CD14-positive monocyte (primary cell): ENCODE measurements around the gene CLCN2. TPM values are rescaled to one million over a fixed set of nuclear protein-coding genes. Genes with fewer than 3 reads are reported as not detected.

ENCODE experiments used
- DNase-seq, 3 donors: peaks; one replicate each; pipeline ENCODE4 v3.0.0-alpha.2; 2011 to 2022
- H2AFZ ChIP-seq: 2 replicates; pipeline ENCODE4 v1.6.0; 2012; ENCODE audit warnings: mild to moderate bottlenecking, low read depth, low read length, inconsistent platforms; ENCODE audit not compliant: insufficient read depth, poor library complexity, severe bottlenecking
- H3K27ac ChIP-seq, 2 donors: 1 replicate in 1 of 2; 2 replicates in 1 of 2; pipeline ENCODE4 v1.5.1; 2012 to 2013; ENCODE audit warnings: low read length in 2 of 2, control low read depth in 1 of 2, inconsistent platforms in 1 of 2, low read depth in 1 of 2, mild to moderate bottlenecking in 1 of 2
- H3K27me3 ChIP-seq, 2 donors: one replicate each; pipeline versions ENCODE4 v1.6.0 to v1.6.1; 2011 to 2013; ENCODE audit warnings: low read length in 2 of 2; ENCODE audit not compliant: control insufficient read depth in 2 of 2, insufficient read depth in 2 of 2
- H3K36me3 ChIP-seq, 2 donors: replicated peaks in 1 of 2; 1 replicate in 1 of 2; 2 replicates in 1 of 2; pipeline versions ENCODE4 v1.5.1 to v1.6.1; 2012 to 2013; ENCODE audit warnings: low read length in 2 of 2, control low read depth in 1 of 2, inconsistent platforms in 1 of 2, mild to moderate bottlenecking in 1 of 2; ENCODE audit not compliant: insufficient read depth in 2 of 2, control insufficient read depth in 1 of 2
- H3K4me1 ChIP-seq, 2 donors: 1 replicate in 1 of 2; 2 replicates in 1 of 2; pipeline versions ENCODE4 v1.5.1 to v1.6.1; 2012 to 2013; ENCODE audit warnings: low read length in 2 of 2, control low read depth in 1 of 2, inconsistent platforms in 1 of 2, mild to moderate bottlenecking in 1 of 2, moderate library complexity in 1 of 2; ENCODE audit not compliant: insufficient read depth in 2 of 2, control insufficient read depth in 1 of 2
- H3K4me2 ChIP-seq: replicated peaks from 2 replicates; pipeline ENCODE3; 2012; ENCODE audit warnings: low read length, moderate library complexity, mild to moderate bottlenecking; ENCODE audit not compliant: poor library complexity, severe bottlenecking; ENCODE audit errors: extremely low read depth
- H3K4me3 ChIP-seq, 3 experiments: fragments of 200-600 bp in 1 of 3; sonication (generic) in 1 of 3; replicated peaks in 1 of 3; 1 replicate in 2 of 3; 2 replicates in 1 of 3; pipeline ENCODE4 v1.5.1; 2011 to 2013; ENCODE audit warnings: low read length in 3 of 3, mild to moderate bottlenecking in 3 of 3, control low read depth in 2 of 3, low read depth in 2 of 3, inconsistent platforms in 1 of 3, moderate library complexity in 1 of 3
- H3K79me2 ChIP-seq: 2 replicates; pipeline ENCODE4 v1.6.0; 2012; ENCODE audit warnings: mild to moderate bottlenecking, control low read depth, inconsistent platforms, low read length, moderate library complexity; ENCODE audit not compliant: insufficient read depth
- H3K9ac ChIP-seq: 2 replicates; pipeline ENCODE4 v1.6.0; 2017; ENCODE audit warnings: low read length, mild to moderate bottlenecking; ENCODE audit not compliant: insufficient read depth, poor library complexity, severe bottlenecking
- H3K9me3 ChIP-seq, 2 donors: replicated peaks in 1 of 2; 1 replicate in 1 of 2; 2 replicates in 1 of 2; pipeline versions ENCODE4 v1.5.1 to v1.6.1; 2012 to 2013; ENCODE audit warnings: low read length in 2 of 2, control low read depth in 1 of 2; ENCODE audit not compliant: control insufficient read depth in 1 of 2, insufficient read depth in 1 of 2
- H4K20me1 ChIP-seq: 2 replicates; pipeline ENCODE4 v1.6.0; 2012; ENCODE audit warnings: mild to moderate bottlenecking, low read length, control low read depth, moderate library complexity; ENCODE audit not compliant: insufficient read depth
- H3K27ac Mint-ChIP-seq, 7 donors: one replicate each; pipeline ENCODE4 v1.8.0; 2020; ENCODE audit warnings: mild to moderate bottlenecking in 7 of 7, mixed read lengths in 7 of 7, moderate library complexity in 6 of 7, inconsistent platforms in 2 of 7
- H3K27me3 Mint-ChIP-seq, 3 donors: one replicate each; pipeline ENCODE4 v1.8.0; 2021 to 2022; ENCODE audit warnings: low read depth in 3 of 3, mild to moderate bottlenecking in 3 of 3, mixed read lengths in 3 of 3, moderate library complexity in 3 of 3, inconsistent platforms in 1 of 3
- H3K36me3 Mint-ChIP-seq, 2 donors: one replicate each; pipeline ENCODE4 v1.8.0; 2020; ENCODE audit warnings: mixed read lengths in 2 of 2, inconsistent platforms in 1 of 2, mild to moderate bottlenecking in 1 of 2
- H3K4me1 Mint-ChIP-seq: one replicate; pipeline ENCODE4 v1.8.0; 2020; ENCODE audit warnings: mild to moderate bottlenecking, mixed read lengths
- H3K4me3 Mint-ChIP-seq, 2 donors: one replicate each; pipeline ENCODE4 v1.8.0; 2020; ENCODE audit warnings: mild to moderate bottlenecking in 2 of 2, mixed read lengths in 2 of 2, moderate library complexity in 1 of 2
- H3K9me3 Mint-ChIP-seq, 7 donors: one replicate each; pipeline ENCODE4 v1.8.0; 2020 to 2022; ENCODE audit warnings: mixed read lengths in 7 of 7, mild to moderate bottlenecking in 6 of 7, moderate library complexity in 6 of 7, inconsistent platforms in 2 of 7
- WGBS: methylation state at CpG from one replicate; pipeline ENCODE4 v1.1.5; 2013; ENCODE audit warnings: missing lambda C conversion rate; ENCODE audit not compliant: insufficient coverage; 5-methylcytosine and 5-hydroxymethylcytosine counted together
- intact Hi-C, 2 donors: fragments of 100-400 bp; cut with micrococcal nuclease; formaldehyde crosslinking; loops; one replicate each; pipeline versions ENCODE4 v1.15.0 to v1.15.1; 2023
- polyA plus RNA-seq, 3 donors: library from polyadenylated mRNA; depleted of rRNA in 1 of 3; unstranded in 2 of 3; stranded (reverse) in 1 of 3; fragments of 300-500 nt in 2 of 3; fragments of >200 nt in 1 of 3; fragmentation: Illumina TruSeq in 2 of 3; gene quantifications; 1 replicate in 2 of 3; 2 replicates in 1 of 3; pipeline ENCODE4 v1.2.3, GENCODE V29; 2012 to 2021
- TF ChIP-seq, protein P1 (sequence below): fragments of 200-600 bp; IDR thresholded peaks from one replicate; pipeline ENCODE4 v1.8.0; 2022; ENCODE audit warnings: antibody characterized with exemption, mild to moderate bottlenecking

CLCN2 gene
- polyA plus RNA-seq, 3 donors = 0.16 to 2.7 TPM; not detected in 1

DNA sequence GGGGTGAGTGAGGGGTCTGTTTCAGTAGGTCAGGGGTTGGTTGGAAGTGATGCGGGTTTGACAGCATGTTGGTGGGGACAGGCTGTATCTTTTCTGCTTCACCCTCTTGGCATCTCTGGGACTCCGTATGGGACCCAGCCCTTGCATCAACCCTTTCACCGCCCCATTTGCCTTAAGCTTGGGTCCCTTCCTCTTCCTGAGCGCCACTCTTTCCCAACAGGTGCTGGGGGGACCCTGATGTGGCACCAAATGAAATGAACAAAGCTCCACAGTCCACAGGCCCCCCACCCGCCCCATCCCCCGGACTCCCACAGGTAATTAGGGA lies 45.9 kb downstream of the CLCN2 start:
- Histone ChIP-seq H4K20me1 (peaks cover 26% of the 10 kb centered on the region), H3K79me2 (peaks cover 58% of the 10 kb centered on the region), H3K27ac (peak overlapping the region; percentile 91 to 94), H3K9ac (peak overlapping the region; percentile 93), H3K36me3 (peaks cover 11 to 23% of the 10 kb centered on the region in 2 donors), H3K4me3 (peak overlapping the region; percentile 91 to 94 (median 93)), H2AFZ (peak overlapping the region; percentile 15), H3K27me3 (no peaks in the 10 kb centered on the region), H3K9me3 (no peaks in the 10 kb centered on the region), H3K4me1 (peaks cover 59 to 64% of the 10 kb centered on the region in 2 donors), H3K4me2 (peak overlapping the region; percentile 98)
- intact Hi-C loops = loop anchor here in 1 of 2 donors (2.0 kb wide), 1 partner anchor 17 kb away; the partner anchor contains the start of gene PSMD2
- WGBS = 5% methylated on average over 4 of the region's 6 CpGs
- Mint-ChIP-seq H3K27ac (peak overlapping the region; percentile 82 to 97 (median 93)), H3K27me3 (peaks cover 0 to 5% (median 0%) of the 10 kb centered on the region in 3 donors), H3K4me3 (peak overlapping the region; percentile 89 to 93), H3K36me3 (peaks cover 22% of the 10 kb centered on the region in 2 donors), H3K9me3 (no peaks in the 10 kb centered on the region), H3K4me1 (peaks cover 42% of the 10 kb centered on the region)
- TF ChIP-seq, protein P1, sequence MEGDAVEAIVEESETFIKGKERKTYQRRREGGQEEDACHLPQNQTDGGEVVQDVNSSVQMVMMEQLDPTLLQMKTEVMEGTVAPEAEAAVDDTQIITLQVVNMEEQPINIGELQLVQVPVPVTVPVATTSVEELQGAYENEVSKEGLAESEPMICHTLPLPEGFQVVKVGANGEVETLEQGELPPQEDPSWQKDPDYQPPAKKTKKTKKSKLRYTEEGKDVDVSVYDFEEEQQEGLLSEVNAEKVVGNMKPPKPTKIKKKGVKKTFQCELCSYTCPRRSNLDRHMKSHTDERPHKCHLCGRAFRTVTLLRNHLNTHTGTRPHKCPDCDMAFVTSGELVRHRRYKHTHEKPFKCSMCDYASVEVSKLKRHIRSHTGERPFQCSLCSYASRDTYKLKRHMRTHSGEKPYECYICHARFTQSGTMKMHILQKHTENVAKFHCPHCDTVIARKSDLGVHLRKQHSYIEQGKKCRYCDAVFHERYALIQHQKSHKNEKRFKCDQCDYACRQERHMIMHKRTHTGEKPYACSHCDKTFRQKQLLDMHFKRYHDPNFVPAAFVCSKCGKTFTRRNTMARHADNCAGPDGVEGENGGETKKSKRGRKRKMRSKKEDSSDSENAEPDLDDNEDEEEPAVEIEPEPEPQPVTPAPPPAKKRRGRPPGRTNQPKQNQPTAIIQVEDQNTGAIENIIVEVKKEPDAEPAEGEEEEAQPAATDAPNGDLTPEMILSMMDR = no peak
- DNase-seq = peak in 2 of 3 donors; percentile 24 to 33

GRCh38 chr3:184314700-184315542 lies 46.5 kb downstream of the CLCN2 start:
- Mint-ChIP-seq H3K4me3 (peak overlapping the region; percentile 89 to 93), H3K9me3 (no peaks in the 10 kb centered on the region), H3K27ac (peak overlapping the region; percentile 82 to 97 (median 93)), H3K27me3 (peaks cover 0 to 3% (median 0%) of the 10 kb centered on the region in 3 donors), H3K4me1 (peaks cover 37% of the 10 kb centered on the region), H3K36me3 (peaks cover 19 to 21% of the 10 kb centered on the region in 2 donors)
- Histone ChIP-seq H3K79me2 (peaks cover 52% of the 10 kb centered on the region), H3K4me1 (peaks cover 53 to 58% of the 10 kb centered on the region in 2 donors), H3K4me3 (peak overlapping the region; percentile 91 to 94 (median 93)), H3K9ac (peak overlapping the region; percentile 93), H2AFZ (peak overlapping the region; percentile 15), H3K4me2 (peak overlapping the region; percentile 98), H4K20me1 (peaks cover 21% of the 10 kb centered on the region), H3K9me3 (no peaks in the 10 kb centered on the region), H3K36me3 (peaks cover 9 to 22% of the 10 kb centered on the region in 2 donors), H3K27me3 (no peaks in the 10 kb centered on the region), H3K27ac (peak overlapping the region; percentile 91 to 94)
- TF ChIP-seq, protein P1 = no peak
- WGBS = 2% methylated on average over 58 of the region's 89 CpGs
- peak; percentile 21 to 66 (median 60) for DNase-seq
- intact Hi-C loops = loop anchor here (2.0 to 5.0 kb wide), 2 partner anchors 16 to 68 kb away; partner anchors contain the start of genes ALG3 (in 1 of the 2), EEF1AKMT4 (in 1 of the 2) and PSMD2 (in 1 of the 2)
